GM23338 (cell line): ENCODE results near the gene TP53BP2.

Experiments used
- CREB1 ChIP-seq: fragments of 250-450 bp; sonication (Bioruptor Pico); IDR thresholded peaks from 2 replicates; pipeline ENCODE4 v1.5.0; 2020; ENCODE audit warnings: low read depth, mild to moderate bottlenecking, moderate library complexity
- ETS1 ChIP-seq: IDR thresholded peaks from 2 replicates; pipeline ENCODE4 v1.6.1; 2016; ENCODE audit warnings: antibody characterized with exemption
- EZH2 ChIP-seq: fragments of 200-600 bp; sonication (generic); IDR thresholded peaks from one replicate; pipeline ENCODE4 v1.8.0; 2017; ENCODE audit warnings: antibody characterized with exemption, mild to moderate bottlenecking, low read depth; ENCODE audit not compliant: unreplicated experiment
- EZH2phosphoT487 ChIP-seq: fragments of 200-600 bp; sonication (generic); IDR thresholded peaks from one replicate; pipeline ENCODE4 v1.8.1; 2018; ENCODE audit warnings: antibody characterized with exemption; ENCODE audit not compliant: unreplicated experiment
- POLR2AphosphoS5 ChIP-seq: IDR thresholded peaks from 2 replicates; pipeline ENCODE4 v1.6.1; 2016; ENCODE audit warnings: antibody characterized with exemption, low read depth
- REST ChIP-seq: IDR thresholded peaks from one replicate; pipeline ENCODE4 v1.6.1; 2018; ENCODE audit warnings: antibody characterized with exemption; ENCODE audit not compliant: unreplicated experiment
- ZNF114 ChIP-seq: fragments of 250-450 bp; sonication (Bioruptor Pico); IDR thresholded peaks from 2 replicates; pipeline ENCODE4 v1.5.0; 2020; ENCODE audit warnings: mild to moderate bottlenecking, moderate library complexity
- TF ChIP-seq, protein P1 (sequence below), 2 experiments: fragments of 200-600 bp in 1 of 2; sonication (generic) in 1 of 2; conservative IDR thresholded peaks; 2 replicates each; pipeline versions ENCODE4 v1.5.1 to v1.6.1; 2016 to 2017; ENCODE audit warnings: antibody characterized with exemption in 2 of 2, low read depth in 2 of 2, mild to moderate bottlenecking in 2 of 2, moderate library complexity in 1 of 2

- TF ChIP-seq, protein P1, sequence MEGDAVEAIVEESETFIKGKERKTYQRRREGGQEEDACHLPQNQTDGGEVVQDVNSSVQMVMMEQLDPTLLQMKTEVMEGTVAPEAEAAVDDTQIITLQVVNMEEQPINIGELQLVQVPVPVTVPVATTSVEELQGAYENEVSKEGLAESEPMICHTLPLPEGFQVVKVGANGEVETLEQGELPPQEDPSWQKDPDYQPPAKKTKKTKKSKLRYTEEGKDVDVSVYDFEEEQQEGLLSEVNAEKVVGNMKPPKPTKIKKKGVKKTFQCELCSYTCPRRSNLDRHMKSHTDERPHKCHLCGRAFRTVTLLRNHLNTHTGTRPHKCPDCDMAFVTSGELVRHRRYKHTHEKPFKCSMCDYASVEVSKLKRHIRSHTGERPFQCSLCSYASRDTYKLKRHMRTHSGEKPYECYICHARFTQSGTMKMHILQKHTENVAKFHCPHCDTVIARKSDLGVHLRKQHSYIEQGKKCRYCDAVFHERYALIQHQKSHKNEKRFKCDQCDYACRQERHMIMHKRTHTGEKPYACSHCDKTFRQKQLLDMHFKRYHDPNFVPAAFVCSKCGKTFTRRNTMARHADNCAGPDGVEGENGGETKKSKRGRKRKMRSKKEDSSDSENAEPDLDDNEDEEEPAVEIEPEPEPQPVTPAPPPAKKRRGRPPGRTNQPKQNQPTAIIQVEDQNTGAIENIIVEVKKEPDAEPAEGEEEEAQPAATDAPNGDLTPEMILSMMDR (conservative IDR thresholded peaks at IDR 0.05; ENCODE audit: low read depth in 2 of 2): no peak
- TF ChIP-seq ZNF114 (CRISPR knock-in tag) (no peak), EZH2 (no peak), POLR2AphosphoS5 (no peak), ETS1 (no peak), EZH2phosphoT487 (no peak), REST (no peak), CREB1 (no peak)
These were observed 69.5 kb downstream of the TP53BP2 start for GRCh38 chr1:223776075-223776814.
